ENCODE measurements around the gene CEP97.
"Not testable (repeated sequence)": the region's sequence is repeated elsewhere in the genome, so short reads cannot be mapped to it uniquely, and the experiment has no call there.

- TF ChIP-seq POLR2A (IDR thresholded peaks at IDR 0.05; ENCODE audit: low read depth, low read length); TAF1 (IDR thresholded peaks at IDR 0.05; ENCODE audit: borderline replicate concordance, low read depth, low read length): not testable (repeated sequence)
Measured at GRCh38 chr3:101678837-101679236, 45.6 kb upstream of the CEP97 start.

All from GM12892 (cell line).